Tibial nerve (tissue), 4 donors: Measurements from ENCODE around the gene HLA-F. TPM values are rescaled to one million over a fixed set of nuclear protein-coding genes. Genes with fewer than 3 reads are reported as not detected.

Experiments used
- DNase-seq, 2 donors: peaks; one replicate each; pipeline ENCODE4 v3.0.0-alpha.2; 2019; ENCODE audit warnings: low spot score in 2 of 2
- H3K27ac ChIP-seq, 4 donors: fragments of 200-600 bp; sonication (generic) in 3 of 4; one replicate each; pipeline ENCODE4 v1.5.1; 2017 to 2019; ENCODE audit warnings: mild to moderate bottlenecking in 1 of 4
- H3K27me3 ChIP-seq, 2 donors: fragments of 200-600 bp; sonication (generic) in 1 of 2; one replicate each; pipeline versions ENCODE4 v1.5.1 to v1.6.0; 2017 to 2019
- H3K36me3 ChIP-seq, 3 donors: fragments of 200-600 bp; sonication (generic); one replicate each; pipeline ENCODE4 v1.5.1; 2018 to 2019
- H3K4me1 ChIP-seq, 4 donors: fragments of 200-600 bp; sonication (generic) in 3 of 4; one replicate each; pipeline ENCODE4 v1.5.1; 2017 to 2019
- H3K4me3 ChIP-seq, 4 donors: fragments of 200-600 bp; sonication (generic) in 3 of 4; one replicate each; pipeline ENCODE4 v1.5.1; 2017 to 2019; ENCODE audit warnings: mild to moderate bottlenecking in 1 of 4, moderate library complexity in 1 of 4
- H3K9me3 ChIP-seq, 4 donors: fragments of 200-600 bp; sonication (generic) in 3 of 4; one replicate each; pipeline ENCODE4 v1.5.1; 2017 to 2019
- EP300 ChIP-seq, 2 donors: sonication (generic); formaldehyde crosslinking; IDR thresholded peaks; one replicate each; pipeline ENCODE4 v1.6.1; 2017; ENCODE audit warnings: antibody characterized with exemption in 2 of 2, mild to moderate bottlenecking in 1 of 2
- POLR2A ChIP-seq, 2 donors: fragments of 450-650 bp; IDR thresholded peaks; one replicate each; pipeline ENCODE4 v1.6.1; 2017; ENCODE audit warnings: antibody characterized with exemption in 2 of 2, mild to moderate bottlenecking in 2 of 2, moderate library complexity in 2 of 2
- WGBS, 2 donors: methylation state at CpG; one replicate each; pipeline ENCODE4 v1.1.5; 2018; 5-methylcytosine and 5-hydroxymethylcytosine counted together
- total RNA-seq, 4 donors: library from RNA; depleted of rRNA; stranded (reverse); fragments of >200 nt; gene quantifications; one replicate each; pipeline ENCODE4 v1.1.0, GENCODE V29; 2016
- TF ChIP-seq, protein P1 (sequence below), 5 experiments: fragments of 200-600 bp in 3 of 5; fragments of 450-650 bp in 2 of 5; sonication (generic) in 3 of 5; IDR thresholded peaks; one replicate each; pipeline ENCODE4 v1.5.1; 2016 to 2019; ENCODE audit warnings: antibody characterized with exemption in 5 of 5, mild to moderate bottlenecking in 3 of 5, moderate library complexity in 2 of 5

HLA-F gene
- total RNA-seq, 4 donors from 2014 or later, result 63.0 to 117 (median 101) TPM

GRCh38 chr6:29737707-29738630 lies 14.7 kb downstream of the HLA-F start:
- H3K9me3 ChIP-seq, result no peaks in the 10 kb centered on the region
- H3K27ac ChIP-seq, result no peak overlapping the region
- H3K27me3 ChIP-seq, result no peaks in the 10 kb centered on the region
- no peak overlapping the region for H3K4me3 ChIP-seq
- TF ChIP-seq, protein P1, sequence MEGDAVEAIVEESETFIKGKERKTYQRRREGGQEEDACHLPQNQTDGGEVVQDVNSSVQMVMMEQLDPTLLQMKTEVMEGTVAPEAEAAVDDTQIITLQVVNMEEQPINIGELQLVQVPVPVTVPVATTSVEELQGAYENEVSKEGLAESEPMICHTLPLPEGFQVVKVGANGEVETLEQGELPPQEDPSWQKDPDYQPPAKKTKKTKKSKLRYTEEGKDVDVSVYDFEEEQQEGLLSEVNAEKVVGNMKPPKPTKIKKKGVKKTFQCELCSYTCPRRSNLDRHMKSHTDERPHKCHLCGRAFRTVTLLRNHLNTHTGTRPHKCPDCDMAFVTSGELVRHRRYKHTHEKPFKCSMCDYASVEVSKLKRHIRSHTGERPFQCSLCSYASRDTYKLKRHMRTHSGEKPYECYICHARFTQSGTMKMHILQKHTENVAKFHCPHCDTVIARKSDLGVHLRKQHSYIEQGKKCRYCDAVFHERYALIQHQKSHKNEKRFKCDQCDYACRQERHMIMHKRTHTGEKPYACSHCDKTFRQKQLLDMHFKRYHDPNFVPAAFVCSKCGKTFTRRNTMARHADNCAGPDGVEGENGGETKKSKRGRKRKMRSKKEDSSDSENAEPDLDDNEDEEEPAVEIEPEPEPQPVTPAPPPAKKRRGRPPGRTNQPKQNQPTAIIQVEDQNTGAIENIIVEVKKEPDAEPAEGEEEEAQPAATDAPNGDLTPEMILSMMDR (IDR thresholded peaks at IDR 0.05), result peak; percentile 35 to 67 (median 49)
- no peak for TF ChIP-seq EP300 (IDR thresholded peaks at IDR 0.05)
- H3K4me1 ChIP-seq, result no peaks in the 10 kb centered on the region
- peaks cover 0 to 1% (median 0%) of the 10 kb centered on the region in 3 donors for H3K36me3 ChIP-seq
- 39 to 45% methylated on average over 9 of the region's 9 CpGs for WGBS, 2 donors
- DNase-seq, result peak; percentile 26 to 68

DNA sequence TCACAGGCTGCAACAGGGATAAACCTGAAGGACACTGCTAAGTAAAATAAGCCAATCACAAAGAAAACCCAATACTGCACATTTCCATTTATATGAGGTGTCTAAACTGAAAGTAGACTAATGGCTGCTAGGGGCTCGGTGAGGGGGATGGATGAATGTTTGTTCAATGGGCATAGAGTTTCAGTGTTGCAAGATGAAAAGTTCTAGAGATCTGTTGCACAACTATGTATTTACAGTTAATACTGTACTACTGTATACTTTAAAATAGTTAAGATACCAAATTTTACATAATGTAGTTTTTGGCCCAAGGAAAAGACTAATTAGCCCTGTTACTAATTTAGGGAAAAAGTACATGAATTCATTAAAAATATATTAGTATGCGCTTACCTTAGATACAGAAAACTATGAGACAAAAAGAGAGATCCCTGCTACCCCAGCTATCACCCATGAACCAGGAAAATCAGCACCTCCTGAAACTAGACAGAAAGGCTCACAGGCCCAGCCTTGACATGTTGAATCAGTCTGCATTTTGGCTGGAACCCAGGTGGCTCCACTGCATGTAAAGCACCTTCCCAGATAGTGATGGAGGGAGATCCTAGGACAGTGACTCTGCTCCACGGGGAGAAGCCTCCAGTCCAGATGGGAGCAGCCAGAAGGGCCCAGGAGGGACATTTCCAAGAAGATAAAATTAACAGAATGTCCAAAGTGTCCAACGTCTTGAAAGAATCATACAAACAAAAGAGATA lies 16.1 kb downstream of the HLA-F start:
- no peaks in the 10 kb centered on the region for H3K9me3 ChIP-seq
- no peak overlapping the region for H3K27ac ChIP-seq
- H3K27me3 ChIP-seq, result no peaks in the 10 kb centered on the region
- WGBS, 2 donors, result 59 to 65% methylated on average over 4 of the region's 4 CpGs
- DNase-seq, result no peak
- no peak overlapping the region for H3K4me3 ChIP-seq
- H3K4me1 ChIP-seq, result no peaks in the 10 kb centered on the region
- TF ChIP-seq EP300 (IDR thresholded peaks at IDR 0.05) (no peak), POLR2A (IDR thresholded peaks at IDR 0.05) (no peak)
- TF ChIP-seq, protein P1 (IDR thresholded peaks at IDR 0.05), result no peak
- H3K36me3 ChIP-seq, result peaks cover 0 to 15% (median 0%) of the 10 kb centered on the region in 3 donors

DNA sequence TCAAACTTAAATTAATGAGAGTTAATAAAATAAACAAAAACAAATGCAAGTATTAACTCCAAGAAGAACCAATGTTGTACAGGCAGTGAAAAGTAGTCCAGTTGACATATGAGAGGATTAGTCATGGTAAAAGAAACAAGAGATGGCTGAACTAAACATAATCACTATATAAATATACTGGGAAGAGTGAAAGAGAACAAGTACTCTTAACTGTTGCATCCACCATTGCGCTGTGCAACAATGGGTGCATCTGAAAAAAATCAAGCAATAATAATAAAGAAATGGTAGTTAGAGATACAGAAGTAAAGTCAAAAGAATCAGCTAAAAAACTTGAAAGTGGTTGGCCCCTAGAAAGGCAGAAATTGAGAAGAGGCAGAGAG lies 16.6 kb downstream of the HLA-F start:
- DNase-seq, result no peak
- H3K36me3 ChIP-seq, result peaks cover 0 to 20% (median 0%) of the 10 kb centered on the region in 3 donors
- 94 to 97% methylated on average over 1 of the region's 1 CpG for WGBS, 2 donors
- no peaks in the 10 kb centered on the region for H3K4me1 ChIP-seq
- no peak overlapping the region for H3K27ac ChIP-seq
- H3K9me3 ChIP-seq, result no peaks in the 10 kb centered on the region
- TF ChIP-seq EP300 (IDR thresholded peaks at IDR 0.05) (no peak), POLR2A (IDR thresholded peaks at IDR 0.05) (no peak)
- TF ChIP-seq, protein P1 (IDR thresholded peaks at IDR 0.05), result no peak
- H3K4me3 ChIP-seq, result no peak overlapping the region
- H3K27me3 ChIP-seq, result no peaks in the 10 kb centered on the region

GRCh38 chr6:29741592-29741991 lies 18.4 kb downstream of the HLA-F start:
- 63 to 82% methylated on average over 4 of the region's 4 CpGs for WGBS, 2 donors
- Histone ChIP-seq H3K27me3 (no peaks in the 10 kb centered on the region), H3K4me1 (no peaks in the 10 kb centered on the region), H3K9me3 (no peaks in the 10 kb centered on the region), H3K36me3 (peaks cover 0 to 24% (median 0%) of the 10 kb centered on the region in 3 donors), H3K4me3 (no peak overlapping the region), H3K27ac (no peak overlapping the region)
- TF ChIP-seq EP300 (IDR thresholded peaks at IDR 0.05) (no peak), POLR2A (IDR thresholded peaks at IDR 0.05) (no peak)
- TF ChIP-seq, protein P1 (IDR thresholded peaks at IDR 0.05), result no peak
- DNase-seq, result no peak

DNA sequence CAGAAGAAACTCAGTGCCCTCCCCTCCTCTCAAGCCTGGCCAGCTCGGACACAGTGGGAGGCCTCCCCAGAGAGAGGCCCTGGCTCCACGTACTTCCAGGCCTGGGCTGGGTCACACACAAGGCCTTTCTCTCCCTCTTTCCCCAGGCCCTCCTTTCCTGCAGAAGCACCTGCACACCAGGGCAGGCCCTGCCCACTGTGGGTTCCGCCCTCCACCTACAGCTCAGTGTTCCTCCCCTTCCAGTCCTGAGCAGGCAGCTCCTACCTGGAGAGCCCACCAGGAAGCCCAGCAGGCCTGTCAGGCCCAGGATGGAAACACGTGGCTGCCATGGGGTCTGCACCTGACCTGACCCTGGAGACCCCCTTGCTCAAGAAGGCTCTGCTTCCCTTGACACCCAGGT lies 18.9 kb downstream of the HLA-F start:
- no peaks in the 10 kb centered on the region for H3K9me3 ChIP-seq
- no peaks in the 10 kb centered on the region for H3K27me3 ChIP-seq
- TF ChIP-seq, protein P1 (IDR thresholded peaks at IDR 0.05), result no peak
- TF ChIP-seq POLR2A (IDR thresholded peaks at IDR 0.05), result no peak
- no peak for TF ChIP-seq EP300 (IDR thresholded peaks at IDR 0.05)
- WGBS, 2 donors, result 47 to 48% methylated on average over 4 of the region's 4 CpGs
- H3K36me3 ChIP-seq, result peaks cover 0 to 24% (median 0%) of the 10 kb centered on the region in 3 donors
- no peak overlapping the region for H3K27ac ChIP-seq
- DNase-seq, result no peak
- H3K4me3 ChIP-seq, result no peak overlapping the region
- H3K4me1 ChIP-seq, result no peaks in the 10 kb centered on the region
